Stimulated activated CD4-positive, alpha-beta T cell treated with anti-CD3 and anti-CD28 coated beads, Interleukin-1b, Interleukin-23, amount 100 ng/mL, for 48 hours (primary cell): ENCODE results near the gene MAST4.

Source experiments
- DNase-seq: peaks from one replicate; pipeline ENCODE4 v3.0.0-alpha.2; 2020

MAST4 gene

DNA sequence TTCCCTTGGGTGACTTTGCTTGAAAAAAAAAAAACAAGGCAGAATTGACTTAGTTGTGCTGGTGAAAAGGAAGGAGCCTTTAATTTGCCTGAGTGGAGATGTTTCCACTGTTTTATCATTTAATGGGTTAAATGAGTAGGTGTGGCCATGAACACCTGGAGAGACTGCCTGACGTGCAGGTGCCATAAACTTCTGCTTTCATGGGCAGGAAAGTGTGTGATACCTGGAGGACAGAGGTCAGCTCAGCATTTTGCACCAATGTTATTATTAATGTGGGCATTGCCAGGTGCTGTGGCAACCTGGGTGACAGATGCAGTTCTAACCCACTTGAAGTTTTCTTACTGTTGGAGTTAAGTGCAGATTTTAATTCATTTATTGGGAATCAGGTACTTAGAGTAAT, 455.0 kb downstream of the MAST4 start:
- DNase-seq = no peak

GRCh38 chr5:67052034-67052433, 455.8 kb downstream of the MAST4 start:
- no peak for DNase-seq

- no peak for DNase-seq
These were observed 457.0 kb downstream of the MAST4 start for GRCh38 chr5:67053229-67053628.

DNA sequence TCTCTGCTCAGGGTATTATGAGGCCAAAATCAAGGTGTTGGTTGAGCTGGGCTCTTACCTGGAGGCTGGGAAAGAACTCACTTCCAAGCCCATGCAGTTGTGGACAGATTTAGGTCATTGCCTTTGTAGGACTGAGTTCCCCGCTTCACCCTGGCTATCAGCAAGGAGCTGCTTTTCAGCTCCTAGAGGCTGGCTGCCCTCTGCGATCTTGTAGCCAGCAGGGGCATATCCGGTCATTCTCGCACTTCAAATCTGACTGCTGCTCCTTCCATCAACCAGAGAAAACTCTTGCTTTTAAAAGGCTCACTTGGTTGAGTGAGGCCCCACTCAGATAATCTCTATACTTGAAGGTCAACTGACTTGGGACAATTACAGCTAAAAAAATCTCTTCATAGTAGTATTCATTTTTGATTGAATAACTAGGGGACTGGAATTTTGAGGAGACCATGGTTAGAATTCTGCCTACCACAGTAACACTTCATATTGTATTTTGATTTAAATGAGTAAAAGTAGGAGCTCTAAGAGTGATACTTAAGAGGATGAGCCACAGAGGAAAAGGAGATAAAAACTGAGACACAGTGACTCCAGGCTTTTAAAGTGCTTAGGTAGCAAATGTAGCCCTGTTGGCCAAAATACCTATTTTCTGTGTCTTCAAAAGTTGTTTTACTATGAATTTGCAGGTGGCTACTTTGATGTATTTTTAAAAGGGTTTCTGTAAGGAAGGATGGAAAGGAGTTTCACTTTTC, 463.0 kb downstream of the MAST4 start:
- no peak for DNase-seq

DNA sequence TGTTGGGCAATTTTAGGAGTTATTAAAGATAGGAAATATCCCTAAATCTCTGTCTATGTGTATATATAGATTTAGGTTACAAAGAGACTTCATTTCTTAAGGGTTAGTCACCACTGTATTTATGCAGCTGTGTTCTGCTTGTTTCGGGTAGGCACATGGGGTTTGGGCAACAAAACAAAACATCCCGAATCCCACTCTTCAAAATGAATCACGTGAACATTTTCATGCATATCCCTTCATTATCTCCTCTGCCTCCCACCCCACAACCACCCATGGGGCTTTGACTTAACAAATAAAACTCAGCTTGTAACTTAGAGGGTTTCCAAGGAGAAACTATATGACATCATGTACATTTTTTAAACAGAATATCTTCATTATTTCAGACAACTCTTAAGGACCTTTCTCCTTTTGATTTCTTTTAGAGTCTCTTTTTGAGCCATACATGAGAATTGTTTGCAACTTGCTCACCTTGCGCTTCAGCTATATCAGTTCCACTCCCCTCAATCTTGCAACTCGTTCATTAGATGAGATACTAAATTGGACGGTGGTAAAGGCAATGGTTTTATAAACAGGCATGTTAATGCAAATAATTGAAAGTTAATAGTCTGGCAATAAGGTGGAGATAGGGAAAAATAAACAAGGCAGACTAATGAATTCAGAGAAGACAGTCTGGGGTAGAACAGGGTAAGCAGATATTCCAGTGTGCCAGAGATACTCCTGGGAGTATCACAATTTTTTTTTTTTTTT, 463.7 kb downstream of the MAST4 start:
- no peak for DNase-seq

GRCh38 chr5:67061511-67061910, 465.3 kb downstream of the MAST4 start:
- no peak for DNase-seq

DNA sequence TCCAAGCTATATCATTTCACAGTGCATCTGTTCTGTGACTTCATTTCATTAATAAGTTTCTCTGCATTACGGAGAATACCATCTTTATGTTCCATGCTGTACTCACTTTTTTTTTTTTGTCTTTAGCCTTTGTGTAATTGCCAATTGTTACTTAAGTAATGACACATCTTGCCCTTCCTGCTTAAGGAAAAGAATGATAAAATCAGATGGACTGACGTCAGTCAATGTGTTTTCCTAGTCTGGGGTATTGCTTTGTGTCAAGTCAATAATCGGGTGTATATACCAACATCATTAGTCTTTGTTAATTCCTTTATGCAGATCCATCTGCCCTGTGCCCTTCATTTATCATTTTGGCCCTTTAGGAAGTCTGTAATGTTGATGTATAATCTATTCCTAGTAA, 466.9 kb downstream of the MAST4 start:
- DNase-seq = no peak

- no peak for DNase-seq
These were observed 467.6 kb downstream of the MAST4 start for GRCh38 chr5:67063791-67064190.

DNA sequence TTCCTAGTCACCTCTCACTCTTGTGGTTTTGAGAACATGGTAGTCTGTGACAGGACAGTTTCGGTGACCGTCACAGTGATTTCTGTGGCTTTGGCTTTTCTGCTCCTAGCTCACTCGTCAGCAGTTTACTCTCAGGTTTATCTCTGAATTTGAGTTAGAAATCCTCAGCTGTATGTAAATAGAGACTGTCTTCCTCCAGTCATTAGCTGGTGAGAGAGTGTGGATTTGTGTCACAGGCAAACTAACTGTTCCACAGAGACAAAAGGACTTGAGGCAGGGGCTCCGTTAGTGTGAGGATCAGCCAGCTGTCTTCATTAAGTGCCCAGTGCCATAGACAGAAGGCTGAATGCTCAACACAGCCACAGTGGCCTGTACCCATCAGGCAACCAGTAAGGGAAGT, 469.0 kb downstream of the MAST4 start:
- peak; percentile 50 for DNase-seq

GRCh38 chr5:67065696-67066095, 469.5 kb downstream of the MAST4 start:
- no peak for DNase-seq

GRCh38 chr5:67066815-67067214, 470.6 kb downstream of the MAST4 start:
- no peak for DNase-seq

- DNase-seq = no peak
These were observed 477.0 kb downstream of the MAST4 start for GRCh38 chr5:67073045-67073680.

DNA sequence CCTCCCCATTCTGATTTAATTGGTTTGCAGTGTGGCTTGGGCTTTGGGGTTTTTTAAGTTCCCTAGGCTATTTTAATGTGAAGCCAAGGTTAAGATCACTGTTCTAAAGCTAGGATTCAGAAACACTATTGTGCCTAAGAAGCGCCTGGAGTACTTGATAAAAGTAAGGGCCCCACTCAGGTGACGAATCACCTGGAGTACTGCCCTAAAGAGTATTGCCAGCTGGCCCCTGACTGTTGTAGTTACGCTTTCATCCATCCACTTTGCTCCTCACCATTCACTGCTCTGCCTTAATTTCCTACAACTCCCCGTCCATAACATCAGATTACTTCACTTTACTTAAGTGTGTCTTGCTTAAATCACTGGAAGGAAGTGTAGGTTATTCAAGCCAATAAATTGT, 481.1 kb downstream of the MAST4 start:
- DNase-seq = no peak

GRCh38 chr5:67081261-67081660, 485.1 kb downstream of the MAST4 start:
- DNase-seq = no peak

DNA sequence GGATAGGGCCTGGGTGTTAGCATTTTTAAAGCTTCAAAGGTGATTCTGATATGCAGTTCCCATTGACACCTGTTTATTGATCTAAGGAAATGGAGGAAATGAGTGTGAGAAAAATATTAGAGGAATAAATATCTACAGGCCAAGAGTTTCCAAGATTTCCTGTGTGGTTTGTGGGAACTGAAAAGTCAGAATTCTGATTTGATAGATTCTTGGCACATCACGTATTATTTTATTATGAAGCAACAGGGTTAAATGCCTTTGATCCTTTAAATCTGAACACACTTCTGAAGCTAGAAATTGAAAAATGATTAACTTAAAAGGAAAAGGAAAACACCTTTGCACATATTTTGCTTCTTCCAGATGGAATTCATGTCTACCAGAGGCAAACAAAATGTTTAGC, 486.7 kb downstream of the MAST4 start:
- no peak for DNase-seq

GRCh38 chr5:67085616-67086015, 489.4 kb downstream of the MAST4 start:
- DNase-seq = no peak

DNA sequence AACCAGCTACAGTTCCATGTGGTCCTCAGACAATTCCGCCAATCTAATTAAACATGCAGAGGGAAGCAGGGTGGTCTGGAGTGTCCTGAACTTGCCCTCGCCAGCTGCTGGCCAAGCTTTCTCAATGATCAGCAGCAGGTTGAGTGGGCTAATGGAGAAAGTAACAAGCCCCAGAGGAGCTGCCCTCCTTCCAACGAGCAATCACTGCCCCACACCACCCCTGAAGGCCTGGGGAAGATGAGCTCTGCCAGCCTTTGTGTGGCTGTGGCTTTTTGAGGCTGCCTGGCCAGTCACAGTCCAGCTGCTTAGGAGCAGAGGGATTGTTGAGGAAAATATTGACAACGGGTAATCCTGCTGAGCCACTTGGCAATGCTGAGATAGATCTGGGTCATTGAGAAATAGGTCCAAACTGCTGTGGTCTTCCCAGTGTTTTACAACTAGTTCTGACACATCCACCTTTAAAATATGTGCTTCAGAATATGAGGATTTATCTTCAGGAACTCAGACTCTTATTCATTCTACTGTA, 493.1 kb downstream of the MAST4 start:
- no peak for DNase-seq

DNA sequence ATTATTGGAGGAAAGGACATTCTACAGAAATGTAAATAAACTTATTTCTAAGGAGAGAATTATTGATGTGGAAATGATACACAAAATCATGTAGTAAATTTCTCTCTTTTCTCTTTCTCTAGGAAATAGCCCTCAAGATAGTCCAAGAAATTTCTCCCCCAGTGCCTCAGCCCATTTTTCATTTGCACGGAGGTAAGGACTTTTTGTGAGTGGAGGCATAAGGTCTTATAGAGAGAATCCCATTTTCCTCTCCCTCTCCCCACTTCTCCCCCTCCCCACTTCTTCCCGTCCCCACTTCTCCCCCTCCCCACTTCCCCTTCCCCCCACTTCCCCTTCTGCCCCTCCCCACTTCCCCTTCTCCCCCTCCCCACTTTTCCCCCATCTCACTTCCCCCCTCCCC, 493.8 kb downstream of the MAST4 start:
- no peak for DNase-seq

DNA sequence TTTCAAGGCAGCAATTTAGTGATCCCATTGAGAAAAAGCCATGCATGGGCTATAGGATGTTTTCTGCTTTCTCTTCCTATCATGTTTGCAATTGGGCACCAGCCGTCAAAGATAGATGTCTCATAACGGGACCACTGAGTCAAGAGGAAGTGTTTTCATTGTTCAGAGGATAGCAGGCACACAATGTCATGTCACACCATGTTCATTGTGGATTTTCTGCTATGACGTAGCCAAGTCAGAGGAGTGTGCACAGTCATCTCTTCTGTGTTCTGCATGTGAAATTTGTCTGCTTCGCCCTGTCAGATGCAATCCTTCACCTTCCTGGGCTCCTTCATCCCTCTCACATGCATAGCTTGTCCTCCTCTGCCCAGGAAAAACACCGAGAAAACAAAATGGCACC, 494.4 kb downstream of the MAST4 start:
- DNase-seq = no peak

GRCh38 chr5:67092535-67092934, 496.3 kb downstream of the MAST4 start:
- DNase-seq = no peak

DNA sequence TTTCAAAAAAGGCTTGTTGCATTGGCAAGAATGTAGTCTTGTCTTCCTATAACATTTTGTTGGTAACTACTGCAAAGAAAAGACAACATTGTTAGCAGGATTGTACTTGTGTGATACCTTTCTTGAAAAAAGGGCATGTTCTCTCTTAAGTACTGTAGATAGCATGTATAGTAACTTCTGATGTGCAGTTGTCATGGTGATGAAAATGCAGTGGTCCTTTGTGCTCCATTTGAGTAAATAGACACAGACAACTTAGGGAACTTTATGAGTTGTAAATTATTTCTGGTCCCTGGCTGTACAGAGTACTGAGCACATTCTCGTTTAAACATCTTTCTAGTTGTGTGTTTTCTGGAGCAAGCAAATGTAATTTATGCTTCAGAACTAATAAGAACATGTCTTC, 497.1 kb downstream of the MAST4 start:
- DNase-seq = no peak

- no peak for DNase-seq
These were observed 498.5 kb downstream of the MAST4 start for GRCh38 chr5:67094476-67095300.
